Camera-type eye (tissue), 1 donor: Measurements from ENCODE around the gene MIAT. TPM values are rescaled to one million over a fixed set of nuclear protein-coding genes. Genes with fewer than 3 reads are reported as not detected.

Experiments used
- total RNA-seq: library from RNA; depleted of rRNA; stranded (reverse); fragments of >200 nt; gene quantifications from one replicate; pipeline ENCODE4 v1.2.3, GENCODE V29; 2014

MIAT gene
- total RNA-seq = 180 TPM

DNA sequence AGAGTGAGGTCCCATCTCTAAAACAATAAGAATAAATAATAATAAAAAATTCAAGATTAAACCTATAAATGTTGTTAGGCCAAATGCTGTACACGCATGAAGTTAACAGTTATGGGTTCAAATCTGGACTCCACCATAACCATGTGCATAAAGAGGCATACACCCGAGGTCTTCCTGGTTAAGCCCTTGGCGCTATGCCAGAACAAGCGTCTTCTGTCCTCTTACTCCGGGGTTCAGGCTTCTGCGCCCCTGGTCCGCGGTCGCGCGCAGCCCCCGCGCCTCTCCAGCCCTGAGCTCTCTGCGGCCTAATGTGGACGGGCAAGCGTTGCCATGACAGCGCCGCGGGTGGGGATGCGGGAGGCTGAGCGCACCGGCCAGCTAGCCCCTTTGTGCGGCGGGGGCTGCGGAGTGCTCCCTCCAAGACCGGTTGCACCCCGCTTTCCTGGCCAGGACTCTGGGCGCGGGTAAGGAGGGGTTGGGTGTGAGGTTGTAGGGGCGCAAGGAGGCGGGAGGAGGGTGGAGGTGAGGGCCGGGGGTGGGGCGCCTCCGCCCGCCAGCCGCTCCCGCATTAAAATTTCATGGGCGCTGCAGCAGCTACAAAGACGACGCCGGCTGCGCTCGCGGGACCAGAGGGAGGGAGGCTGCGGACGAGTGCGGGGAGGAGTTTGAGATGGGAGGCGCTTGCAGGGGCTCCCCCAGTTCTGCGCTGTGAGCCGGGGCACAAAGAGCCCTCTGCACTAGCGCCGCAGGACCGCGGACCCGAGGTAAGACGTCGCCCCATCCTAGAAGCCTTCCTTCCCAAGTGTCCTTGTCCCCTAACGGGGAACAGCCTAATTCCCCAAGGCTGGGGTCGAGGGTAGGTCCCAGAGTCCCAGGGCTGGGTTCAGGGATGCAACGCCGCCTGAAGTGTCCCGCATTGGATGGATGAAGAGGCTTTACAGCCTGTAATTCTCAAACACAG is at the start of gene MIAT:
MIAT (plus strand) TSS at position 698 of the 961 bp plus-strand sequence.

GRCh38 chr22:26617271-26618199 is 39.9 kb upstream of the MIAT start, which contains the start of gene CRYBB1:
CRYBB1 (minus strand) TSS chr22:26618027; CDS start chr22:26616319, 1,708 bp downstream.

GRCh38 chr22:26621663-26622062 is 35.7 kb upstream of the MIAT start, which contains the start of gene CRYBA4:
CRYBA4 (plus strand) TSS chr22:26621963; CDS start chr22:26622597, 634 bp downstream.

Other genes starting within 250 kb of the MIAT start
- gene ASPHD2, start 228.3 kb upstream of the MIAT start, total RNA-seq = 3.2 TPM
- gene HPS4, start 173.8 kb upstream of the MIAT start, total RNA-seq = 73.3 TPM
- 20.4 TPM for gene SRRD, start 173.7 kb upstream of the MIAT start, total RNA-seq
- 38.3 TPM for gene TFIP11, start 145.1 kb upstream of the MIAT start, total RNA-seq
- 21.8 TPM for gene TPST2, start 67.5 kb upstream of the MIAT start, total RNA-seq
- gene CRYBB1, start 39.6 kb upstream of the MIAT start, total RNA-seq = 2,103 TPM
- gene CRYBA4, start 35.6 kb upstream of the MIAT start, total RNA-seq = 3,745 TPM